Measurements from ENCODE around the gene RNLS. TPM values are rescaled to one million over a fixed set of nuclear protein-coding genes. Genes with fewer than 3 reads are reported as not detected.

RNLS gene
- total and polyA plus RNA-seq, 2 of the 8 experiments (the other 6 are each of a cell fraction or from before 2014, with no cell fraction given): 7.5 to 12.7 TPM

DNA sequence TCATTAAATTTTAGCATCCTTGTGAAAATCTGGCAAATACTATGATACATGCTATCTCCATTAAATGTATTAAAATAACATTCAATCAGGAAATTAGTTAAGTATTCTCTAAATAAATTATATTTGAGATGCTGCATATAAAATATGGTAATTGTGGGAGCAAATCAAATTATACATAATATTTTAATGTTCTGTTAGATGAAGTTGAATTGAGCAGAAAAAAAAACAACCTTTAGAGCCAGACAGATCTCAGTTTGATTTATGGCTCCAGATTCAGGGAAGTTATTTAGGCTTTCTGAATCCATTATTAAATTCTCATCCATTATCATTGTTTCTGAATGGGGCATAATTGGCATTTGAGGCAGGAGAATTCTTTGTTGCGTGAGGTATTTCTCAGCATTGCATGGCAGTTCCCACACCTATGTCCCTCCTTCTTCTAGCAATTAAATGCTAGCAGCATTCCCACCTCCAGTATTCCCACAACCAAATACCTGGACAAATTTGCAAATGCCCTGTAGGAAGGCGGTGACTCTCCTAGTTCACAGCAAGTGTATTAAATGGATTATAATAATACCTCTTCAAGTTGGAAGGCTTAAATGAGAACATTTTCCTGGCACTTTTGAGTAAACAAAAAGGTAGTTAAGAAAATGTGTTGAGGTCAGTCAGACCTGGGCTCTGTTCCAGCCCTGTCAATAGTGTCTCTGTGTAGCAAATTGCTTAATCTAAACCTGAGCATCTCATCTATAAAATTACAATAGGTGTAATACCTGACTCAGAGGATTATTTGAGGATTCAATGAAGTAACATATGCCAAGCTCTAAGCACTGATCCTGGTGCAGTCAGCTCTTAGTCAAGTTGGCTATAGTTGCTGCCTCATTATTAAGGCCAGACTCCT, 108.9 kb downstream of the RNLS start (continued):
- TF ChIP-seq RNF2 (IDR thresholded peaks at IDR 0.05; ENCODE audit: borderline replicate concordance, low read depth, low read length, missing control alignments, poor library complexity, severe bottlenecking): no peak
- TF ChIP-seq, protein P1, sequence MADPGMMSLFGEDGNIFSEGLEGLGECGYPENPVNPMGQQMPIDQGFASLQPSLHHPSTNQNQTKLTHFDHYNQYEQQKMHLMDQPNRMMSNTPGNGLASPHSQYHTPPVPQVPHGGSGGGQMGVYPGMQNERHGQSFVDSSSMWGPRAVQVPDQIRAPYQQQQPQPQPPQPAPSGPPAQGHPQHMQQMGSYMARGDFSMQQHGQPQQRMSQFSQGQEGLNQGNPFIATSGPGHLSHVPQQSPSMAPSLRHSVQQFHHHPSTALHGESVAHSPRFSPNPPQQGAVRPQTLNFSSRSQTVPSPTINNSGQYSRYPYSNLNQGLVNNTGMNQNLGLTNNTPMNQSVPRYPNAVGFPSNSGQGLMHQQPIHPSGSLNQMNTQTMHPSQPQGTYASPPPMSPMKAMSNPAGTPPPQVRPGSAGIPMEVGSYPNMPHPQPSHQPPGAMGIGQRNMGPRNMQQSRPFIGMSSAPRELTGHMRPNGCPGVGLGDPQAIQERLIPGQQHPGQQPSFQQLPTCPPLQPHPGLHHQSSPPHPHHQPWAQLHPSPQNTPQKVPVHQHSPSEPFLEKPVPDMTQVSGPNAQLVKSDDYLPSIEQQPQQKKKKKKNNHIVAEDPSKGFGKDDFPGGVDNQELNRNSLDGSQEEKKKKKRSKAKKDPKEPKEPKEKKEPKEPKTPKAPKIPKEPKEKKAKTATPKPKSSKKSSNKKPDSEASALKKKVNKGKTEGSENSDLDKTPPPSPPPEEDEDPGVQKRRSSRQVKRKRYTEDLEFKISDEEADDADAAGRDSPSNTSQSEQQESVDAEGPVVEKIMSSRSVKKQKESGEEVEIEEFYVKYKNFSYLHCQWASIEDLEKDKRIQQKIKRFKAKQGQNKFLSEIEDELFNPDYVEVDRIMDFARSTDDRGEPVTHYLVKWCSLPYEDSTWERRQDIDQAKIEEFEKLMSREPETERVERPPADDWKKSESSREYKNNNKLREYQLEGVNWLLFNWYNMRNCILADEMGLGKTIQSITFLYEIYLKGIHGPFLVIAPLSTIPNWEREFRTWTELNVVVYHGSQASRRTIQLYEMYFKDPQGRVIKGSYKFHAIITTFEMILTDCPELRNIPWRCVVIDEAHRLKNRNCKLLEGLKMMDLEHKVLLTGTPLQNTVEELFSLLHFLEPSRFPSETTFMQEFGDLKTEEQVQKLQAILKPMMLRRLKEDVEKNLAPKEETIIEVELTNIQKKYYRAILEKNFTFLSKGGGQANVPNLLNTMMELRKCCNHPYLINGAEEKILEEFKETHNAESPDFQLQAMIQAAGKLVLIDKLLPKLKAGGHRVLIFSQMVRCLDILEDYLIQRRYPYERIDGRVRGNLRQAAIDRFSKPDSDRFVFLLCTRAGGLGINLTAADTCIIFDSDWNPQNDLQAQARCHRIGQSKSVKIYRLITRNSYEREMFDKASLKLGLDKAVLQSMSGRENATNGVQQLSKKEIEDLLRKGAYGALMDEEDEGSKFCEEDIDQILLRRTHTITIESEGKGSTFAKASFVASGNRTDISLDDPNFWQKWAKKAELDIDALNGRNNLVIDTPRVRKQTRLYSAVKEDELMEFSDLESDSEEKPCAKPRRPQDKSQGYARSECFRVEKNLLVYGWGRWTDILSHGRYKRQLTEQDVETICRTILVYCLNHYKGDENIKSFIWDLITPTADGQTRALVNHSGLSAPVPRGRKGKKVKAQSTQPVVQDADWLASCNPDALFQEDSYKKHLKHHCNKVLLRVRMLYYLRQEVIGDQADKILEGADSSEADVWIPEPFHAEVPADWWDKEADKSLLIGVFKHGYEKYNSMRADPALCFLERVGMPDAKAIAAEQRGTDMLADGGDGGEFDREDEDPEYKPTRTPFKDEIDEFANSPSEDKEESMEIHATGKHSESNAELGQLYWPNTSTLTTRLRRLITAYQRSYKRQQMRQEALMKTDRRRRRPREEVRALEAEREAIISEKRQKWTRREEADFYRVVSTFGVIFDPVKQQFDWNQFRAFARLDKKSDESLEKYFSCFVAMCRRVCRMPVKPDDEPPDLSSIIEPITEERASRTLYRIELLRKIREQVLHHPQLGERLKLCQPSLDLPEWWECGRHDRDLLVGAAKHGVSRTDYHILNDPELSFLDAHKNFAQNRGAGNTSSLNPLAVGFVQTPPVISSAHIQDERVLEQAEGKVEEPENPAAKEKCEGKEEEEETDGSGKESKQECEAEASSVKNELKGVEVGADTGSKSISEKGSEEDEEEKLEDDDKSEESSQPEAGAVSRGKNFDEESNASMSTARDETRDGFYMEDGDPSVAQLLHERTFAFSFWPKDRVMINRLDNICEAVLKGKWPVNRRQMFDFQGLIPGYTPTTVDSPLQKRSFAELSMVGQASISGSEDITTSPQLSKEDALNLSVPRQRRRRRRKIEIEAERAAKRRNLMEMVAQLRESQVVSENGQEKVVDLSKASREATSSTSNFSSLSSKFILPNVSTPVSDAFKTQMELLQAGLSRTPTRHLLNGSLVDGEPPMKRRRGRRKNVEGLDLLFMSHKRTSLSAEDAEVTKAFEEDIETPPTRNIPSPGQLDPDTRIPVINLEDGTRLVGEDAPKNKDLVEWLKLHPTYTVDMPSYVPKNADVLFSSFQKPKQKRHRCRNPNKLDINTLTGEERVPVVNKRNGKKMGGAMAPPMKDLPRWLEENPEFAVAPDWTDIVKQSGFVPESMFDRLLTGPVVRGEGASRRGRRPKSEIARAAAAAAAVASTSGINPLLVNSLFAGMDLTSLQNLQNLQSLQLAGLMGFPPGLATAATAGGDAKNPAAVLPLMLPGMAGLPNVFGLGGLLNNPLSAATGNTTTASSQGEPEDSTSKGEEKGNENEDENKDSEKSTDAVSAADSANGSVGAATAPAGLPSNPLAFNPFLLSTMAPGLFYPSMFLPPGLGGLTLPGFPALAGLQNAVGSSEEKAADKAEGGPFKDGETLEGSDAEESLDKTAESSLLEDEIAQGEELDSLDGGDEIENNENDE (IDR thresholded peaks at IDR 0.05; ENCODE audit: insufficient replicate concordance, low read length): no peak
- TF ChIP-seq, protein P2, sequence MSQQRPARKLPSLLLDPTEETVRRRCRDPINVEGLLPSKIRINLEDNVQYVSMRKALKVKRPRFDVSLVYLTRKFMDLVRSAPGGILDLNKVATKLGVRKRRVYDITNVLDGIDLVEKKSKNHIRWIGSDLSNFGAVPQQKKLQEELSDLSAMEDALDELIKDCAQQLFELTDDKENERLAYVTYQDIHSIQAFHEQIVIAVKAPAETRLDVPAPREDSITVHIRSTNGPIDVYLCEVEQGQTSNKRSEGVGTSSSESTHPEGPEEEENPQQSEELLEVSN (IDR thresholded peaks at IDR 0.05): no peak
- TF ChIP-seq JUND (IDR thresholded peaks at IDR 0.05; ENCODE audit: low read length): no peak
- TF ChIP-seq BACH1 (IDR thresholded peaks at IDR 0.05; ENCODE audit: low read length): no peak
- TF ChIP-seq TAF1 (IDR thresholded peaks at IDR 0.05; ENCODE audit: low read depth, low read length): no peak
- no peak for TF ChIP-seq SIRT6 (IDR thresholded peaks at IDR 0.05; ENCODE audit: low read length)
- no peak for TF ChIP-seq CHD2 (IDR thresholded peaks at IDR 0.05; ENCODE audit: low read length)
- TF ChIP-seq POLR2A (IDR thresholded peaks at IDR 0.05; ENCODE audit: control extremely low read depth in 1 of 2, low read depth in 2 of 2, low read length in 2 of 2): no peak
